PC-3 (cell line): ENCODE results near the gene DDX5. TPM values are rescaled to one million over a fixed set of nuclear protein-coding genes. Genes with fewer than 3 reads are reported as not detected.
"Not testable (repeated sequence)": the region's sequence is repeated elsewhere in the genome, so short reads cannot be mapped to it uniquely, and the experiment has no call there.

Experiments
- ATAC-seq: fragments of 200-7000 bp; cut with Tn5 transposase; 2 replicates; pipeline ENCODE4 v1.9.1; 2020; ENCODE audit warnings: mild to moderate bottlenecking, moderate library complexity
- BruUV-seq: library from RNA; stranded (reverse); fragments of 400-500 nt; replicated peaks from 2 replicates; lab custom pipeline; 2021; lab: Mats Ljungman, UMichigan
- CTCF ChIA-PET: fragments of 300-600 bp; sonication (Branson Sonifier 250); formaldehyde crosslinking; loops from one replicate; lab custom pipeline; 2022; ENCODE audit warnings: antibody characterized with exemption; lab: Charles Lee
- POLR2A ChIA-PET: fragments of 300-600 bp; sonication (Branson Sonifier 250); formaldehyde crosslinking; loops from one replicate; lab custom pipeline; 2022; ENCODE audit warnings: antibody characterized with exemption; ENCODE audit not compliant: unreplicated experiment; lab: Charles Lee
- DNase-seq: peaks from one replicate; pipeline ENCODE4 v3.0.0-alpha.2; 2015
- H2AFZ ChIP-seq: fragments of 300-600 bp; sonication (generic); 2 replicates; pipeline ENCODE4 v1.6.0; 2016; ENCODE audit warnings: antibody characterized with exemption, low read length
- H3F3A ChIP-seq: fragments of 300-600 bp; sonication (generic); one replicate; pipeline ENCODE4 v1.6.0; 2017; ENCODE audit warnings: antibody characterized with exemption, low read length, control low read depth, mild to moderate bottlenecking; ENCODE audit not compliant: unreplicated experiment
- H3K27ac ChIP-seq: fragments of 300-600 bp; sonication (generic); 2 replicates; pipeline ENCODE4 v1.5.1; 2016; ENCODE audit warnings: mild to moderate bottlenecking, low read length
- H3K27me3 ChIP-seq: fragments of 300-600 bp; sonication (generic); 2 replicates; pipeline ENCODE4 v1.6.1; 2016; ENCODE audit warnings: low read length, mixed read lengths
- H3K36me3 ChIP-seq: fragments of 300-600 bp; sonication (generic); 2 replicates; pipeline ENCODE4 v1.6.1; 2016; ENCODE audit warnings: low read depth, mixed run types, low read length, mixed read lengths
- H3K4me1 ChIP-seq: fragments of 300-600 bp; sonication (generic); 2 replicates; pipeline ENCODE4 v1.5.1; 2016; ENCODE audit warnings: low read length; ENCODE audit not compliant: insufficient read depth
- H3K4me2 ChIP-seq: fragments of 300-600 bp; sonication (generic); 2 replicates; pipeline ENCODE4 v1.6.0; 2016; ENCODE audit warnings: low read length
- H3K4me3 ChIP-seq: fragments of 300-600 bp; sonication (generic); 2 replicates; pipeline ENCODE4 v1.5.1; 2016; ENCODE audit warnings: mild to moderate bottlenecking, low read length, mixed read lengths
- H3K79me2 ChIP-seq: fragments of 300-600 bp; sonication (generic); 2 replicates; pipeline ENCODE4 v1.6.1; 2017; ENCODE audit warnings: low read length, mixed read lengths
- H3K9ac ChIP-seq: fragments of 300-600 bp; sonication (generic); 2 replicates; pipeline ENCODE4 v1.6.0; 2016; ENCODE audit warnings: mild to moderate bottlenecking, low read length
- H3K9me2 ChIP-seq: fragments of 300-600 bp; sonication (generic); replicated peaks from 2 replicates; pipeline ENCODE4 v1.6.1; 2016; ENCODE audit warnings: mixed run types, low read length, mixed read lengths
- H3K9me3 ChIP-seq: fragments of 300-600 bp; sonication (generic); 2 replicates; pipeline ENCODE4 v1.6.1; 2016; ENCODE audit warnings: low read length, mixed read lengths
- H4K20me1 ChIP-seq: fragments of 300-600 bp; sonication (generic); 2 replicates; pipeline ENCODE4 v1.6.1; 2016; ENCODE audit warnings: low read length, mixed read lengths
- CTCF ChIP-seq: fragments of 300-600 bp; sonication (generic); conservative IDR thresholded peaks from 2 replicates; pipeline ENCODE4 v1.5.1; 2017; ENCODE audit warnings: antibody characterized with exemption, low read depth, mild to moderate bottlenecking, low read length
- EZH2 ChIP-seq: fragments of 300-600 bp; sonication (generic); IDR thresholded peaks from one replicate; pipeline ENCODE4 v1.6.1; 2017; ENCODE audit warnings: antibody characterized with exemption, mild to moderate bottlenecking, low read length; ENCODE audit not compliant: unreplicated experiment
- EZH2phosphoT487 ChIP-seq: fragments of 300-600 bp; sonication (generic); IDR thresholded peaks from 2 replicates; pipeline ENCODE4 v1.6.1; 2018; ENCODE audit warnings: mild to moderate bottlenecking, antibody characterized with exemption, low read length, borderline replicate concordance
- intact Hi-C: fragments of 100-400 bp; cut with micrococcal nuclease; formaldehyde crosslinking; loops from 2 replicates; pipeline ENCODE4 v1.9.0; 2023
- total RNA-seq: library from RNA; depleted of rRNA; stranded (reverse); fragments of >200 nt; gene quantifications from 2 replicates; pipeline ENCODE4 v1.2.3, GENCODE V29; 2014

DDX5 gene
- total RNA-seq, 1 experiment from 2014 or later: 450 TPM

DNA sequence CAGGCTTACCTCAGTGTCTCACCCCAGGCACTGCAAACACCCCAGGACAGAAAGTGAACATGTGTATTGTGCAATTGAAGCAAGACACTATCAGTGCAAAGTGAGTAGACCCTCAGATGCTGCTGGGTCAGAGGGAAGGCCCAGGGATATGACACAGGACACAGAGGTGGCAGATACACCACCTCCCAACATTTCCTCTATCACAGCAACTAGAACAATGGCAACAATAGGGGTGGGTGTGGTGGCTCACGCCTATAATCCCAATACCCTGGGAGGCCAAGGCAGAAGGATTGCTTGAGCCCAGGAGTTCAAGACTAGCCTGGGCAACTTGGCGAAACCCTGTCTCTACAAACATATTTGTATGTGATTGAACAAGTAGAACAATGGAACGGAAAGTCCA, 34.6 kb downstream of the DDX5 start:
- no TSS peak for BruUV-seq
- intact Hi-C loops: no loop called here
- Histone ChIP-seq H3K36me3 (no peaks in the 10 kb centered on the region), H3K9me2 (no peaks in the 10 kb centered on the region), H3K4me3 (no peak overlapping the region), H3K9ac (no peak overlapping the region), H2AFZ (no peak overlapping the region), H3K9me3 (no peaks in the 10 kb centered on the region), H3K27ac (no peak overlapping the region), H3F3A (no peaks in the 10 kb centered on the region), H3K79me2 (no peaks in the 10 kb centered on the region), H3K4me2 (no peak overlapping the region), H3K4me1 (no peaks in the 10 kb centered on the region), H4K20me1 (no peaks in the 10 kb centered on the region), H3K27me3 (no peaks in the 10 kb centered on the region)
- ATAC-seq (no peak), DNase-seq (no peak)
- ChIA-PET POLR2A (no interaction called here), CTCF (no interaction called here)
- no peak for TF ChIP-seq EZH2phosphoT487
- TF ChIP-seq EZH2: no peak
- no peak for TF ChIP-seq CTCF

DNA sequence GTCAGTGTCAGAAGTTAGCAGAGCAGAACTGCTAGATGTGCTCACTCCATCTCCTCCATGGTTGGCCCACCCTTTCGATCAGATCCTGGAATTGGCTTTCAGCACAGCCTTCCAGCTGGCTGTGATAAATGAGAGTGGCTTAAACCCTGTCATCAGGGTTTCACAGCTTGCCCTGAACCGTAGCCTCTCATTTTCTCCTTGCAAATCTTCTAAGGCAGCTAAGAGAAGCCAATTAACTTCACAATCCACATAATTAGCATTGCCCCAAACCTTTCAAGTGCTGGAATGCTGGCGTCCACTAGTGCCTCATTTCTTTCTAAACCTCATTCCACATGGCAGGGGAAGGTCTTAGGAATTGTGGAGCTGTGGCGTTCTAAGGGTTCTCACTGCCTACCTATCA, 35.5 kb downstream of the DDX5 start:
- Histone ChIP-seq H3K36me3 (no peaks in the 10 kb centered on the region), H3K27ac (no peak overlapping the region), H3K4me3 (no peak overlapping the region), H3K9me2 (no peaks in the 10 kb centered on the region), H2AFZ (no peak overlapping the region), H3K4me2 (no peak overlapping the region), H3K4me1 (no peaks in the 10 kb centered on the region), H3K9ac (no peak overlapping the region), H3K79me2 (no peaks in the 10 kb centered on the region), H3K27me3 (no peaks in the 10 kb centered on the region), H3K9me3 (no peaks in the 10 kb centered on the region), H4K20me1 (no peaks in the 10 kb centered on the region), H3F3A (no peaks in the 10 kb centered on the region)
- no peak for TF ChIP-seq CTCF
- no peak for TF ChIP-seq EZH2phosphoT487
- no peak for TF ChIP-seq EZH2
- ChIA-PET POLR2A (no interaction called here), CTCF (no interaction called here)
- no peak for ATAC-seq
- intact Hi-C loops: no loop called here
- DNase-seq: no peak
- no TSS peak for BruUV-seq

DNA sequence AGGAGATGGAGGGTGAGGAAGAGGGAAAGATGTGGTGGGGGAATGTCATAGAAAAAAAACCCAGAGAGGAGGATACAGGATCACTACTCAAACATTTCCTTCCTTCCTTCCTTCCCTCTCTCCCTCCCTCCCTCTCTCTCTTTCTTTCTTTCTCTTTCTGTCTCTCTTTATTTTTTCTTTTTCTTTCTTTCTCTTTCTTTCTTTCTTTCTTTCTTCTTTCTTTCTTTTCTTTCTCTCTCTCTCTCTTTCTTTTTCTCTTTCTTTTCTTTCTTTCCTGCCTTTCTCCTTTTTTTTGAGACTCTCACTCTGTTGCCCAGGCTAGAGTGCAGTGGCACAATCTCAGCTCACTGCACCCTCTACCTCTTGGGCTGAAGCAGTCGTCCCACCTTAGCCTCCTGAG, 39.3 kb downstream of the DDX5 start:
- H3K4me1 ChIP-seq, H3K4me3 ChIP-seq, ATAC-seq, H2AFZ ChIP-seq, BruUV-seq, CTCF ChIA-PET, H3K9me3 ChIP-seq, H4K20me1 ChIP-seq, H3K9ac ChIP-seq, H3K27me3 ChIP-seq, H3K79me2 ChIP-seq, intact Hi-C loops, H3K9me2 ChIP-seq, H3F3A ChIP-seq, DNase-seq, H3K36me3 ChIP-seq, POLR2A ChIA-PET, H3K27ac ChIP-seq, H3K4me2 ChIP-seq: not testable (repeated sequence)
